HFFc6 (cell line): ENCODE data around the gene PHLDB2. TPM values are rescaled to one million over a fixed set of nuclear protein-coding genes. Genes with fewer than 3 reads are reported as not detected.

Source experiments
- DNase-seq: peaks from one replicate; pipeline ENCODE4 v3.0.0-alpha.2; 2018
- H3K27ac Mint-ChIP-seq: 2 replicates; pipeline ENCODE4 v1.8.0; 2020; ENCODE audit warnings: mild to moderate bottlenecking, mixed read lengths
- H3K27me3 Mint-ChIP-seq: 2 replicates; pipeline ENCODE4 v1.8.0; 2021; ENCODE audit warnings: mild to moderate bottlenecking, moderate library complexity, mixed read lengths; ENCODE audit not compliant: insufficient read depth
- H3K36me3 Mint-ChIP-seq: 2 replicates; pipeline ENCODE4 v1.8.0; 2021; ENCODE audit warnings: low read depth, mixed read lengths
- H3K4me1 Mint-ChIP-seq: 2 replicates; pipeline ENCODE4 v1.8.0; 2020; ENCODE audit warnings: low read depth, mixed read lengths
- H3K4me3 Mint-ChIP-seq: 2 replicates; pipeline ENCODE4 v1.8.0; 2020; ENCODE audit warnings: mild to moderate bottlenecking, moderate library complexity, mixed read lengths
- H3K9me3 Mint-ChIP-seq: 2 replicates; pipeline ENCODE4 v1.8.0; 2020; ENCODE audit warnings: mild to moderate bottlenecking, mixed read lengths
- long read RNA-seq: library from polyadenylated mRNA; unstranded; transcript quantifications from one replicate; pipeline ENCODE4 v2.0.0, GENCODE V29; 2019
- total RNA-seq, 6 experiments: library from RNA; stranded (reverse); fragmentation: NEBNext Ultra II Directional; extraction: Animal tissue kit (Norgen Biotek cat#: 25700); gene quantifications; 2 replicates in 1 of 6; 3 replicates in 5 of 6; pipeline ENCODE4 v1.2.3, GENCODE V29; 2021
- TF ChIP-seq, protein P1 (sequence below): fragments of 200-600 bp; sonication (generic); IDR thresholded peaks from 2 replicates; pipeline ENCODE4 v1.5.0; 2021; ENCODE audit warnings: antibody characterized with exemption, mild to moderate bottlenecking

PHLDB2 gene
- total RNA-seq: 10 to 100 TPM; 35.4 to 55.9 (median 37.6) TPM
- long read RNA-seq, full-length matches to known transcripts: 1 of 57 reads
- long read RNA-seq, partial matches to known transcripts: 46 of 57 reads
- long read RNA-seq, other reads (novel, unspliced or antisense): 10 of 57 reads

DNA sequence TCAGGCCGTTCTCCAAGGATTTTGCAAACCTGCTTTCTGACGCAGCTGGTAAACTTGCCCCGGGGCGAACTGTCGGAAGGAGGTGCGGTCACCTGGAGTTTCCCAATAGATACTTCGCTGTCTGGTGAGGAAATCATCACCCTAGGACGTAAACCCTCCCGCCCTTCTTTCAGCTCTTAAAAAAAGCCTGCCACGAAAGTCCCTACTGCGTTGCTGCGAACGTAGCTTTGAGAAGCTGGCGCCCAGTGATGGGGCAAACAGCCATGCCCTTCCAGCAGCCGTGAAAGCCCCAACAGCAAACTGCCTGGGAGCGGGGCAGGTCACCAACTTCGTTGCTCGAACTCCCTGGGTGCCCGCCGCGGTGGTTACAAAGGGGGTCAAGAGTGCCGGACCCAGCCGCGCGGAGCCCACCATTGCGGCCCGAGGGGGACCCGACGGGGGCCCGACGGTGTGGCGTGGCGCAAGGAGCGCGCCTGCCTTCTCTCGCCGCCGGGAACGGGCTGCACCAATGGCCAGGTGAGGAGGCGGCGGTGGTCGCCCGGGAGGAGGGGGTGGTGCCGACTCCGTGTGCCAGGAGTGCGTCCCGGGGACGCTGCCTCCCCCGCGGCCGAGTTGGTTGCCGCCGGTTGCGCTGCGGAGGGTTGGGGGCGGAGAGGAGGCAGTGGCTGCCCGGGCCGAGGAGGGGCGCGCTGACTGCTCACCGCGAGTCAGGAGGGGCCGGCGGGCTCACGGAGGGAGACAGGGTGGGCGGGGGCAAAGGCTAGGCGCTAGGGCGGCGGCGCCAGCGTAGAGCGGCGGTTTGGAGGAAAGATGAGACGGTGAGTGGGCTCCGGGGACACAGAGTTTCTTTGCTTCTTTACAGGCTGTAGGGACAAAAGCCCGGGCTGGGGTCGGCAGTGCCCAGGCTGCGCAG, at the start of gene PHLDB2:
TSS of gene PHLDB2 (plus strand) at position 205 of the 913 bp plus-strand sequence. CDS start 24,813 bp downstream, outside the sequence.
- TF ChIP-seq, protein P1, sequence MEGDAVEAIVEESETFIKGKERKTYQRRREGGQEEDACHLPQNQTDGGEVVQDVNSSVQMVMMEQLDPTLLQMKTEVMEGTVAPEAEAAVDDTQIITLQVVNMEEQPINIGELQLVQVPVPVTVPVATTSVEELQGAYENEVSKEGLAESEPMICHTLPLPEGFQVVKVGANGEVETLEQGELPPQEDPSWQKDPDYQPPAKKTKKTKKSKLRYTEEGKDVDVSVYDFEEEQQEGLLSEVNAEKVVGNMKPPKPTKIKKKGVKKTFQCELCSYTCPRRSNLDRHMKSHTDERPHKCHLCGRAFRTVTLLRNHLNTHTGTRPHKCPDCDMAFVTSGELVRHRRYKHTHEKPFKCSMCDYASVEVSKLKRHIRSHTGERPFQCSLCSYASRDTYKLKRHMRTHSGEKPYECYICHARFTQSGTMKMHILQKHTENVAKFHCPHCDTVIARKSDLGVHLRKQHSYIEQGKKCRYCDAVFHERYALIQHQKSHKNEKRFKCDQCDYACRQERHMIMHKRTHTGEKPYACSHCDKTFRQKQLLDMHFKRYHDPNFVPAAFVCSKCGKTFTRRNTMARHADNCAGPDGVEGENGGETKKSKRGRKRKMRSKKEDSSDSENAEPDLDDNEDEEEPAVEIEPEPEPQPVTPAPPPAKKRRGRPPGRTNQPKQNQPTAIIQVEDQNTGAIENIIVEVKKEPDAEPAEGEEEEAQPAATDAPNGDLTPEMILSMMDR: no peak
- H3K4me1 Mint-ChIP-seq: peaks cover 80% of the 10 kb centered on the region
- peak; percentile 57 for DNase-seq
- H3K4me3 Mint-ChIP-seq: peak within 1 kb of the TSS; percentile 99
- H3K27me3 Mint-ChIP-seq: peaks cover 2% of the 10 kb centered on the region
- H3K36me3 Mint-ChIP-seq: peaks cover 10% of the 10 kb centered on the region; the same call in 1 of the 2 replicates
- no peaks in the 10 kb centered on the region for H3K9me3 Mint-ChIP-seq
- peak within 1 kb of the TSS; percentile 96 for H3K27ac Mint-ChIP-seq

DNA sequence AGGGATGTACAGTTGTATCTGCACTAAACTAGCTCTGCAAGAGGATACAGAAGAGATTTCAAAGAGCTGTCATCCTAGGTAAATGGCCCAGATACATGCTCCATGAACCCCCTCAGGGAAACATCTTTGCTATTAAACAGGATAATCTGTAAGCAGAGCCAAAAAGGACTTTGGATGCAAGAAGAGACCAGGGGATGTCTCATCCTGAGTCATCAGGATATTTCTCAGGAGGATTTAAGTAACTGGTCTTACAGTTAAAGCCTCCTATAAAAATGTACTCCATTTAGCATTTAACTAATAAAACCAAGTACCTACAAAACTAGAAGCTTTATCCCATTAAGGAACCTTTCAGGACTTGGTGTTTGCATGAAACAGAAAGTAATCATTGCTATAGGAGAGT, 48.2 kb upstream of the PHLDB2 start:
- H3K27me3 Mint-ChIP-seq: no peaks in the 10 kb centered on the region; the same call in none of the 2 replicates
- H3K4me1 Mint-ChIP-seq: peaks cover 70% of the 10 kb centered on the region
- H3K27ac Mint-ChIP-seq: peak overlapping the region; percentile 85
- peak overlapping the region; percentile 69; the same call in 1 of the 2 replicates for H3K4me3 Mint-ChIP-seq
- peaks cover 12% of the 10 kb centered on the region for H3K36me3 Mint-ChIP-seq
- H3K9me3 Mint-ChIP-seq: peaks cover 7% of the 10 kb centered on the region
- DNase-seq: peak; percentile 82
- TF ChIP-seq, protein P1: no peak

DNA sequence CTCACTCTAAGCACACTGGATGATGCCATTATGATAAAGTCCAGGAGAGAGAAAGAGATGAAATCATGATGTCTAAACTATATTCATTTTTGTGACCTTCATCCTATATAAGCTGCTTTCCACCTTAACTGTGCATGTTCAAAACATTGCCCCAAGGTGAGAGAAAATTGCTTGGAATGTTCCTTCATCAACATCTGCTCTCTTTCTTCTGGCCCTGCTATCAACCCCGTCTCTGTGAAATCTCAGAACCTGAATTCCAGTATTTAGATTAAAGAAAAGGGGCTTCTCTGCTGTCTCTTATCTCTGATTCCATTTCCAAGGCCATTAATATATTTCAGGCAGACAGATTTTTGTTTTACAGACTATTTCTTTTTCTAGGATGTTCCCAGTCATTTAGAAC, 47.3 kb upstream of the PHLDB2 start:
- peaks cover 20% of the 10 kb centered on the region for H3K36me3 Mint-ChIP-seq
- H3K9me3 Mint-ChIP-seq: peaks cover 8% of the 10 kb centered on the region
- H3K4me3 Mint-ChIP-seq: peak overlapping the region; percentile 69
- TF ChIP-seq, protein P1: no peak
- peak overlapping the region; percentile 85 for H3K27ac Mint-ChIP-seq
- H3K4me1 Mint-ChIP-seq: peaks cover 68% of the 10 kb centered on the region
- DNase-seq: no peak
- no peaks in the 10 kb centered on the region; the same call in none of the 2 replicates for H3K27me3 Mint-ChIP-seq

DNA sequence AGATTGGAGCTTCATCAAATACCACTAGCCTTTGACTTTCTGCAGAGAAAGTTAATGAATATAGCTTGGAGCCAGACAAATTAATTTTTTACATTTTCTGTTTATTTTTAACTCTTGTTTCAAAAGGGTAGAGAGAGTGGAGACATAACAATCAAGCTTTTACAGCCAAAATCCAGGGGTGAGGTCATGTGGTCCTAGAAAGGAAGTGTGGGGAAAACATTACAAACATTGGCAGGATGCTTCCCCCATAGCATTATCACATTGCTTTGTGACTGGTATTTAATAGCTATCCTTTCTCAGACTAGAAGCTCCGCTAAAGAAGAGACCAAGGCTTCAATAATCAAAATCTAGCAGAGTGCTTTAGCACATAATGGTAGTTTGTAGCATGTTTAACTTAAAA, 46.4 kb upstream of the PHLDB2 start:
- DNase-seq: no peak
- Mint-ChIP-seq H3K27ac (no peak overlapping the region; the same call in 1 of the 2 replicates), H3K27me3 (no peaks in the 10 kb centered on the region; the same call in 1 of the 2 replicates), H3K4me1 (peaks cover 63% of the 10 kb centered on the region), H3K9me3 (peaks cover 11% of the 10 kb centered on the region), H3K36me3 (peaks cover 23% of the 10 kb centered on the region), H3K4me3 (no peak overlapping the region)
- TF ChIP-seq, protein P1: no peak

DNA sequence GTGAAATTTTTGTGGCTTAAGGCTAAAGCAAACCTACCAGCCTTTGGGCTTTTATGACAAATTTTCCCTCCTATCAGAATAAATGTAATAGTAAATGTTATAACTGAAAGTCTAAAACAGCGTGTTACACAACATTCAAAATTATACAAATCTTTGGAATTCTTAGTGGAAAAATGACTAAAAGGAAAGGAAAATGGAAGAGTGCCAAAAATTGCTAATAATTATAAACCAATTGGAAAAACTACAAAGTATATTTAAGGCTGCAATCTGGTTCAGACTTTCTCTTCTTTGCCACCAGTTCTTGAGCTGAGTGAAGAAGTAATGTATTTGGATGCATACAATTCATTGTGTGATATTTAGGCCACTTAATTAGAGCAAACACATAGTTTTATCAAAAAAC, 45.6 kb upstream of the PHLDB2 start:
- no peaks in the 10 kb centered on the region; the same call in 1 of the 2 replicates for H3K27me3 Mint-ChIP-seq
- peaks cover 56% of the 10 kb centered on the region for H3K4me1 Mint-ChIP-seq
- H3K36me3 Mint-ChIP-seq: peaks cover 23% of the 10 kb centered on the region
- H3K27ac Mint-ChIP-seq: no peak overlapping the region
- TF ChIP-seq, protein P1: no peak
- H3K9me3 Mint-ChIP-seq: peaks cover 11% of the 10 kb centered on the region
- DNase-seq: no peak
- H3K4me3 Mint-ChIP-seq: no peak overlapping the region
